NCI-H226 (cell line): ENCODE results near the gene SPRY4.
A peak's percentile ranks its signal among the peaks of the same experiment; 100 is the strongest.
"Not testable (repeated sequence)": the region's sequence is repeated elsewhere in the genome, so short reads cannot be mapped to it uniquely, and the experiment has no call there.

Experiments
- DNase-seq: peaks from one replicate; pipeline ENCODE4 v3.0.0-alpha.2; 2015

Gene SPRY4

GRCh38 chr5:142333749-142334148 lies 8.9 kb upstream of the SPRY4 start:
- not testable (repeated sequence) for DNase-seq

GRCh38 chr5:142330444-142330843 lies 5.6 kb upstream of the SPRY4 start:
- no peak for DNase-seq

GRCh38 chr5:142330026-142330425 lies 5.2 kb upstream of the SPRY4 start:
- DNase-seq = no peak

DNA sequence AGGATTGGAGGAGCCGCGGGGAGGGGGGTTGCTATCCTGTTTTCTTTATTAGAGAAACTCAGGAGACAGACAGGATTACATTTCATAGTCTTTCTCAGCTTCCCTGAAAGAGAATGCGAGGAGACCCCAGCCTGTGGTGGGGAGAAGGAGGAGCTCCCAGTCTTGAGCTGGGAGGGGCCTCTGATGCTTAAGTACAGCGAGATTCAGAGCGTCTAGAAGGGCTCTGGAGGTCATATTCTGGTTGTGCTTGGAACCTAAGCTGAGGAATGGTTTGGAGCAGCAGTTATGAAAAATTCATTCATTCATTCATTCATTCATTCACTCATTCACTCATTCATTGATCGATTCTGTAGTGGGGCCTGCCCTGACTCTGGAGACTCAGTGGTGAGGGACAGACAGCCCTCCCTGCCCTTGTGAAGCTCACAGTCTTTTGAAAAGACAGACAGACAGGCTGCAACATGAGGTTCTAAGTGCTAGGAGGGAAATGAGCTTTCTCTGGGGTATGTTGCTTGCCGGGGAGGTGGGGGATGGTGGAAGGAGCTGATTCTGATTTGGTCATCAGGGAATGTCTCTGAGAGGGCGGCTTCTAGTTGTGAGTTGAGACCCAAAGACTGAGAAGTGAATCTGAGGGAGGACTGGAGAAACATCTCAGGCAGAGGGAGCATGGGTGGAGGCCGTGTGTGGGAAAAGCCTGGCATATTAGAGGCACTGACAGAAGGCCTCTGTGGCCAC lies 2.5 kb upstream of the SPRY4 start:
- DNase-seq = peak; percentile 37

DNA sequence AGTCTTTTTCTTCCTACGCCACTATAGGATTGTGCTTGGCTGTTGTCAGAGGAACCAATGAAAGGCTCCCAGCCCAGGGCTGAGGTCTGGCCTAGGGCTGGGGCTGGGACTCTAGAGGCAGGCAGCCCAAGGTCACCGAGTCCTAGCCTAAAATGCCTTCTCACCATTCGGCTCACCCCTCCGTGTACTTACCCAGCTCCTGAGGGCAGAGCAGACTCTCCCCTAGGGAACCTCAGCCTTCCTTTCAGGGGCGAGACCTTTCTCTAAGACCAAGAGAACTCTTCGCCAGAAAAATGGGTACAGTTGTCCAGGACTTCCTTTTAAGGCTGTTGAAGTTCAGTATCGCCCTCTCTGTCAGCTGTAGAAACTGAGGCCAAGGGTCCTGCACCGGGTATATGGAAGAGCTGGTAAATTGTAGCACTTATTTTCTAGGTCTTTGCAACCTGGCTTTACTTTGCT lies 1.7 kb upstream of the SPRY4 start:
- DNase-seq = no peak

DNA sequence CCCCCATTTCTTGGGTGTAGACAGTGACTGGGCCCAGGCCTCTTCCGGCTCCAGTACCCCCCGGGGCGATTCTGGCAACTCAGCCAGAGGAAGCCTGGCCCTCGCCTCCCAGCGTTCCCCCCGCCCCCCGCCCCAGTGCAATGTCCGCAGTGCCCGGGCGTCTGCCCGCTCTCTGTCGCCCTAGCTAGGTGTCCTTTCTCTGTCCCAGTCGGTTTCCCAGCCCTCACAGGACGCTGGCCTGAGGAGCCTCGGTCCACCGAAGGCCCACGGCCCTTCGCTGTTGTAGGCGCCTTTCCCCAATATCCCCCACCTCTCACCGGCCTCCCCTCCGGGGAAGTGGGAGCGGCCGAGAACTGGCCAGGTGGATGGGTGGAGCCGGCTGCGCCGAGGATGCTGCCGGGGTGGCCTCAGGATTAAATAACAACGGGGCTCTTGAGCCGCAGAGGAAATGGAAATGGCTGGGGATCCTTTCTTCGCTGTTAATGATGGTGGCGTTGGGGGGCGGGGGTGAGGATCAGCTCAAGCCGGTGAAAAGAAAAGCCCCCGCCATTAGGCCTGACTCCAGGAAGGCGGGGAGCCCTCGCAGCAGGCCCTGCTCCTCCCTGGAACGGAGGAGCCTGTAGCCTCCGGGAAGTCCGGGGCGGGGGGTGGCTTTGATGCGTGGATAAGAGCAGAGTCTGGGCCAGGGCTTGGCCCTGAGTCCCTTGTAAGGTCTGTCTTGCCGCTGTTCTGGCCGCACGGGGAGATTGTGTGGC lies 1.1 kb upstream of the SPRY4 start:
- no peak for DNase-seq

DNA sequence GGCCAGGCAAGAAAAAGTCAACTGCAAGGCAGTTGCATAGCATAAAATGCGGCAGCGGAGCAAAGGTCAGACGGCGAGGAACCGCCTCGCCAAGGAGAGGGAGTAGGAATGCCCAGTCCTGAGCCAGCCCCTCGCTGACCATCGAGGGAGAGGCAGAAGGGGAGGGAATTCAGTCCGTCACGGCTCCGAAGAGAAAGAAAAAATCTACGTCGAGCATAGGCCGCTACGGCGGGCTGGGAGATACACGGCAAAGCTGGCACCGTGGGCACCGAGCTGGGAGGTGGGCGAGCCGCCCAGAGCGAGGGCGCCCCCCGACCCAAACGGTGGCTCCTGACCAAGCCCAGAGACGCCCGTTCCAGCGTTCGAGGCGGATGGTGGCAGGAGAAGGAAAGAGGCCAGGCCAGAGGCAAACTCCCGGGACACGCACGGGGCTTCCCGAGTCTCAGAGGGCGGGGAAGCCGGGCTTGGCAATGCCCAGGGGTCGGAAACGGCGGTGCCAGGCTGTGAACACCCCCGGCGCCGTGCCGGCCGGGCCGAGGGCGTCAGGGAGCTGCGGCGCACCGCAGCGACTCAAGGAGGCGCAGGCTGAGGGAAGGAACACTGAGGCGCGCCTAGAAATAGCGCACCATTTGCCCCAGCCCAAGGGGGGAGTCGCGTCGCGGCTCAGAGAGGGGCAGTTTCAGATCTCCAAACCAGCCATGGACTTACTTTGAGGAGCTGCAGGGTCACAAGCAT lies 518 bp downstream of the SPRY4 start:
- DNase-seq = peak; percentile 57

DNA sequence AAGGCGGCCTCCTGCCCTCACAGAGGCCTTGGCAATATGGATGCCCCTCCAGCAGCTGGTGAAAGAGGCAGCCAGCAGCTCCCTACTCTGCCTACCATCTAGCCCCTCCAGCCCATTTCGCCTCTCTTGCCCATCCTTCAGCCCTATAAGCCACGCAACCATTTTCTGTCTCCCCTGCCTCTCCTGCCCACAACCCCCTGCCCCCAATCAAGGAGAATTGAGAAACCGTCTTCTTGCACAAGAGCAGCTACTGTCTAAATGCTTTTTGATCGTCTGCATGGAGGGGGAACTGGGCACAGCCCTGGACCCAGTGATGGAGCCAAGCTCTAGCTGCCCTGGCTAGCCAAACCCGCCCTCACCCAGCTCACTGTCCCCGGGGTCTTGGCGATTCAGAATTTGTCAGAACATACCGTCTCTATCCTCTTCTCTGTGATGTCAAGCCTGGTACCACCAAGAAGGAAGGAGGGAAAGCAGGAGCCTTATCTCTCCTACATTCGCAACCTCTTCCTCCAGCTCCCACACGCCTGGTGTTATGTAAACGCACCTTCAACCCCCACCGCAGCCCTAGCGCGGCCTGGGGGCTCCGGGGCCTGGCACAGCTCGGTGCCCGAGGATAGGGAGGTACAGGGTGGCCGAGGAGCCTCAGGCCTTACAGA lies 1.2 kb downstream of the SPRY4 start:
- peak; percentile 86 for DNase-seq

GRCh38 chr5:142322747-142323479 lies 1.9 kb downstream of the SPRY4 start:
- DNase-seq = peak; percentile 47

DNA sequence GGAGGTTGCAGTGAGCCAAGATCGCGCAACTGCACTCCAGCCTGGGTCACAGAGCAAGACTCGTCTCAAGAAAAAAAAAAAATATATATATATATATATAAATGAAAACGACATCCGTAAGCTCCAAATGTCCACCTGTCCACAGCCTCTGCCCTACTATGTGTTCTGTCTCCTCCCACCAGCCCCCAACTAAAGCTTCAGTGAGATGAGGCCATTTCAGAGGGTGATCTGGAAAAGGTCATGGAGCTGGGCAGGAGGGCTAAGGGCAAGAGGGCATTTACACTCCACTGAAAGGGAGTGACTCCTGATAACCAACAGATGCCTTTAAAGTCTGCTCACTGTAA lies 2.4 kb downstream of the SPRY4 start:
- DNase-seq = no peak

GRCh38 chr5:142320851-142321560 lies 3.8 kb downstream of the SPRY4 start:
- peak; percentile 34 for DNase-seq

- no peak for DNase-seq
Measured at GRCh38 chr5:142320430-142320738, 4.4 kb downstream of the SPRY4 start.

DNA sequence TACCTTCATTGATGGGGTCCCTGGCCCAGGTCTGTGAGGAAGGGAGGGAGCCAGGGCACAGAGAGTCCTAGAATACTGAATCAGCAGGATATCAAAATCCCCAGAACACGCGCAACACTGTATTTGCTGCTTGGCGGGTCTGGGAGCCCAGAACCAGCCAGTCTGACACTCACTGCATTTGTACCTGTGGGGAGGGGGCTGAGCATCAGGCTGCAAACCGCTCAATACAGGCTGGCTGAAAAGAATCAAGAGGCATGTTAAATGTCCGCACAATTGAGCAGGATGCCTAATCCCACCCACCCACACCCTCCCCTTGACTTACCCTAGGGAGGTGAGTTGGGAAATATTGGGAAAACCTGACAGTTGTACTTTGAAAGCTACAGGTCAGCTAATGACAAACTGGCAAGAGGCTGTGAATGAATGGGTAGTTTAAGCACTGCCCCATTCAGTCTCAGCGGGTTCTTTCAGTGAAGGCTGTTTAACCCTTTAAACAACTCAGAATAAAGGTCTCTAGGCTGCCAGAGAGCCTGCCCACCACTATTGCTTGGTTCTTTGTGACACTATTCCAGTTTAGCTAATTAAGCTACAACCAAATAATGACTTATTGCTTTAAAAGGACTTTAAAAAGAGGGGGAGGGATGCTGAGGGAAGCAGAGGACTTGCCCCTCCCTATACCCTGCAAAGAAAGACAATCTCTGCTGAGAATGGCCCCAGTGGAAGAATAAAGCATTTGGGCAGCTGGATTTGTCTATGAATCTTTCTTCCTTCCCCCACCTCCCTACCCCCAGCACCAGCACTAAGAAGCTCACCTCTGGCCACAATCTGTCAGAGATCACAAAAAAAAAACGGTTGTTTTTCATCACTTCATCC lies 5.0 kb downstream of the SPRY4 start:
- DNase-seq = no peak

DNA sequence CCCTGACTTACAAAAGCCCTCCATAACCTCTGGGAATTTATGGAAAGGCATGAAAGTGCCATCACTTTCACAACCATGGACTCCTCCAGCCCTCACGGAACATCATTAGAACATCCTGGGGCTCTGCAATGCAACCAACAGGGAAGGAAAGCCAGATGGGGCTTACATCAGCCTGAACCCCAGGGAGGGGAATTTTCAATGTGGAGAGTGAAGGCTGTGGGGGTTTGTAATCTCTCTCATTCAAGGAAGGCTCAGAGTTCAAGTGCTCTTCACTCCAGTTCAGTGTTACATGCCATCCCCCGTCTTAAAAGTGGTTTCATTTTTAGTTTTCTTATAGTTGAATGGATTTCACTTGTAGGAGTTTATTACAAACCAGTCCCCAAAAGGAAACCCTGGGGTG lies 5.7 kb downstream of the SPRY4 start:
- no peak for DNase-seq

- DNase-seq = no peak
Measured at GRCh38 chr5:142317753-142318152, 7.1 kb downstream of the SPRY4 start.

DNA sequence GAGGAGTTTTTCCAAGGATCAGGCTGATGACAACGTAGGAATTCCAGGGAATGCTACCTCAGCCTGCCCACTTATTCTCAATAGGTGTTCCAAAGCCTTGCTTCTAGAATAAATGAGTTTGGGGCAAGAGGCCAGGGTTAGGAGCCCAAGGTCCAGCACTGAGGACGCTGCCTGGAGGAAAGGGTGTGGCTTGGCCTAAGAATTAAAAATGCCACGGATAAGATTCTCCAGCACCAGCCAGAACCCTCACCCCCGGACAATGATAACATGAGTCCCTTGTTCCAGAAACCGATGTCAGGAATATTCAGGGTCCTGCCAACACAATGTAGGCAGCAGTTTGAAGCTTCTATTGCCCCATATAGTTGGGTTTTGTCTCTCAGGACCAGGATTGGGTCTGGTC lies 7.6 kb downstream of the SPRY4 start:
- DNase-seq = peak; percentile 35

- no peak for DNase-seq
Measured at GRCh38 chr5:142316681-142317080, 8.1 kb downstream of the SPRY4 start.

GRCh38 chr5:142316051-142316450 lies 8.8 kb downstream of the SPRY4 start:
- DNase-seq = no peak

DNA sequence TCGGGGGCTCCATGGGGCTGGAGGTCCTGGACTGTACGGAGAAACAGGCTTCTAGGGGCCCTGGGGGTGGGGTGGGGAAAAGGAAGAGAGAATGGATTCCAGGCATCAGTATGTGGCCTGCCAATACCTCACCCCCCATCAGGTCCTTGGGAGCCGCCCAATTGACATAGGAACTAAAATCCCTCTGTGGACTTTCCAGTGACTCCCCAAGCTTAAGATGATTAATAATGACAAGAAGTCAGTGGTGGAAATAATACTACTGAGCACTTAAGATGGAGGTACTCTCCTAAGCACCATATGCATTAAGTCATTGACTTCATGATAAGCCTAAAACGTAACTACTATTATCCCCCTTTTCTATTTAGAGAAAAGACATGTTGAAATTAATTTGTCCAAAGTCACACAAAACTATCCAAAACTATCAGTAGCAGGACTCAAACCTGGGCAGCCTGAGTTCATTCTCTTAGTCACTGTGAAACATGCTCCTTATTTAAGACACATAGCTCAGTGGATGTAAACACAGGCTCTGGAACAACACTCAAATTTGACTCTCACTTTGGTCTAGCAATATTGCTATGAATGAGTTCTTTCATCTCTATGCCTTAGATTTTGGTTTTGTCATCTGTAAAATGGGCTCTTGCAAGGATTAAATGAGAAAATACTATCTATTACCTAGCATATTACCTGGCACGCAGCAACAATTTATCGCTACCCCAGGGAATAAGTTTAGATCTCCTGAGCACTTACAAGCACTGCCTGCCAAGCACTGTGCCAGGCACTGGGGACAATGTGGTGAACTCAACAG lies 9.5 kb downstream of the SPRY4 start:
- no peak for DNase-seq

GRCh38 chr5:142314606-142315005 lies 10.2 kb downstream of the SPRY4 start:
- no peak for DNase-seq
